HepG2 (cell line): Measurements from ENCODE around the gene HDAC3. TPM values are rescaled to one million over a fixed set of nuclear protein-coding genes. Genes with fewer than 3 reads are reported as not detected.

Experiments
- HIC2 ChIP-seq: sonication (generic); formaldehyde crosslinking; IDR thresholded peaks from 2 replicates; pipeline ENCODE4 v1.9.0; 2022; ENCODE audit warnings: low read depth, missing genetic modification reagents
- MIXL1 ChIP-seq: IDR thresholded peaks from 2 replicates; pipeline ENCODE4 v1.6.1; 2016
- NAIF1 ChIP-seq: sonication (generic); formaldehyde crosslinking; IDR thresholded peaks from 2 replicates; pipeline ENCODE4 v1.5.0; 2020; ENCODE audit warnings: mild to moderate bottlenecking, missing genetic modification reagents, borderline replicate concordance
- PITX1 ChIP-seq: sonication (generic); formaldehyde crosslinking; IDR thresholded peaks from 2 replicates; pipeline ENCODE4 v1.5.1; 2020; ENCODE audit warnings: mild to moderate bottlenecking, missing genetic modification reagents
- PRPF4 ChIP-seq: fragments of 200-400 bp; formaldehyde crosslinking; IDR thresholded peaks from 2 replicates; pipeline ENCODE4 v1.6.1; 2016; ENCODE audit warnings: low read length, low read depth; ENCODE audit not compliant: poor library complexity, severe bottlenecking
- RFX5 ChIP-seq: IDR thresholded peaks from 2 replicates; pipeline ENCODE4 v1.6.1; 2011; ENCODE audit warnings: low read depth, low read length, improper control_type of control experiment
- SMAD1 ChIP-seq: sonication (generic); formaldehyde crosslinking; IDR thresholded peaks from 2 replicates; pipeline ENCODE4 v1.4.0; 2020; ENCODE audit warnings: missing genetic modification reagents, low read depth, mild to moderate bottlenecking, borderline replicate concordance
- SMAD3 ChIP-seq: sonication (generic); formaldehyde crosslinking; IDR thresholded peaks from 2 replicates; pipeline ENCODE4 v1.4.0; 2020; ENCODE audit warnings: missing genetic modification reagents
- TBX3 ChIP-seq: fragments of 450-650 bp; IDR thresholded peaks from 2 replicates; pipeline ENCODE4 v1.6.1; 2017; ENCODE audit warnings: antibody characterized with exemption, mild to moderate bottlenecking, inconsistent platforms, borderline replicate concordance
- ZNF143 ChIP-seq: sonication (generic); formaldehyde crosslinking; IDR thresholded peaks from 2 replicates; pipeline ENCODE4 v1.4.0; 2020; ENCODE audit warnings: missing genetic modification reagents
- ZNF30 ChIP-seq: sonication (generic); formaldehyde crosslinking; IDR thresholded peaks from 2 replicates; pipeline ENCODE4 v1.5.0; 2020; ENCODE audit warnings: mild to moderate bottlenecking, missing genetic modification reagents
- ZNF557 ChIP-seq: sonication (generic); formaldehyde crosslinking; IDR thresholded peaks from 2 replicates; pipeline ENCODE4 v1.4.0; 2020; ENCODE audit warnings: missing genetic modification reagents
- ZNF577 ChIP-seq: sonication (generic); formaldehyde crosslinking; IDR thresholded peaks from 2 replicates; pipeline ENCODE4 v1.4.0; 2020; ENCODE audit warnings: mild to moderate bottlenecking, low read depth, missing genetic modification reagents, borderline replicate concordance
- ZNF770 ChIP-seq: sonication (generic); formaldehyde crosslinking; IDR thresholded peaks from 2 replicates; pipeline ENCODE4 v1.5.0; 2020; ENCODE audit warnings: mild to moderate bottlenecking, missing genetic modification reagents
- ZNF784 ChIP-seq: sonication (generic); formaldehyde crosslinking; IDR thresholded peaks from 2 replicates; pipeline ENCODE4 v1.5.1; 2020; ENCODE audit warnings: missing genetic modification reagents, mild to moderate bottlenecking, borderline replicate concordance
- polyA plus RNA-seq, 8 experiments: library from polyadenylated mRNA; depleted of rRNA in 3 of 8; stranded (reverse) in 7 of 8; unstranded in 1 of 8; fragments of >200 nt; fragmentation: Illumina TruSeq in 4 of 8; extraction: Trizol in 4 of 8; gene quantifications; 2 replicates each; pipeline versions ENCODE4 v1.2.1 to v1.2.3, GENCODE V29; 2011 to 2016; ENCODE audit warnings: low read depth in 4 of 8, missing spikeins in 1 of 8, mixed read lengths in 1 of 8; ENCODE audit not compliant: insufficient read depth in 1 of 8
- total RNA-seq, 5 experiments: library from RNA; depleted of rRNA; stranded (reverse); fragments of >200 nt; fragmentation: Illumina TruSeq; extraction: Trizol; gene quantifications; 2 replicates each; pipeline ENCODE4 v1.2.3, GENCODE V29; 2016; ENCODE audit warnings: low read depth in 1 of 5
- TF ChIP-seq, protein P1 (sequence below): sonication (generic); formaldehyde crosslinking; IDR thresholded peaks from 2 replicates; pipeline ENCODE4 v1.4.0; 2020; ENCODE audit warnings: missing genetic modification reagents
- TF ChIP-seq, protein P2 (sequence below): sonication (generic); formaldehyde crosslinking; IDR thresholded peaks from 2 replicates; pipeline ENCODE4 v1.8.0; 2022; ENCODE audit warnings: mild to moderate bottlenecking, missing genetic modification reagents, moderate library complexity

The HDAC3 gene
- total and polyA plus RNA-seq, 2 of the 13 experiments (the other 11 are each of a cell fraction or from before 2014, with no cell fraction given), result 84.0 to 94.1 TPM

DNA sequence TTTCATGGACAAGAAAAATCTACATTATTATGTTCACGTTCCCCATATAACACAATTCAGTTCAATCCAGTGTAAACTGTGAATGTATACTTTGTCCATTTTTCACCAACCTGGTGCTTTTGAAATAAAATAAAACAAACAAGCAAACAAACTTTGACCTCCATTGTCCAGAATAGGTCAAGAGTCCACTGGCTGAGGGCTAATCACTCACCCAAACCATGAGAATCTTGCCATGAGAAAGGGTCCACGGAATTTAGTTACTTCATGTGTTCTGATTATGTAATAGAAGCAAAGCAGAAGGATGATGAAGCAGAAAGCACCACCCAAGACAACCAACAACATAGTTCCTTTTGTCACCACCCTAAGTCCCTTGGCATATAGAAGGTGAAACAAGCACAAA is 46.5 kb downstream of the HDAC3 start (continued):
- TF ChIP-seq HIC2 (CRISPR knock-in tag), result no peak
- TF ChIP-seq SMAD3 (CRISPR knock-in tag), result peak; percentile 57; the same call in 1 of the 2 replicates
- TF ChIP-seq TBX3, result peak; percentile 42; the same call in 1 of the 2 replicates
- TF ChIP-seq, protein P1, sequence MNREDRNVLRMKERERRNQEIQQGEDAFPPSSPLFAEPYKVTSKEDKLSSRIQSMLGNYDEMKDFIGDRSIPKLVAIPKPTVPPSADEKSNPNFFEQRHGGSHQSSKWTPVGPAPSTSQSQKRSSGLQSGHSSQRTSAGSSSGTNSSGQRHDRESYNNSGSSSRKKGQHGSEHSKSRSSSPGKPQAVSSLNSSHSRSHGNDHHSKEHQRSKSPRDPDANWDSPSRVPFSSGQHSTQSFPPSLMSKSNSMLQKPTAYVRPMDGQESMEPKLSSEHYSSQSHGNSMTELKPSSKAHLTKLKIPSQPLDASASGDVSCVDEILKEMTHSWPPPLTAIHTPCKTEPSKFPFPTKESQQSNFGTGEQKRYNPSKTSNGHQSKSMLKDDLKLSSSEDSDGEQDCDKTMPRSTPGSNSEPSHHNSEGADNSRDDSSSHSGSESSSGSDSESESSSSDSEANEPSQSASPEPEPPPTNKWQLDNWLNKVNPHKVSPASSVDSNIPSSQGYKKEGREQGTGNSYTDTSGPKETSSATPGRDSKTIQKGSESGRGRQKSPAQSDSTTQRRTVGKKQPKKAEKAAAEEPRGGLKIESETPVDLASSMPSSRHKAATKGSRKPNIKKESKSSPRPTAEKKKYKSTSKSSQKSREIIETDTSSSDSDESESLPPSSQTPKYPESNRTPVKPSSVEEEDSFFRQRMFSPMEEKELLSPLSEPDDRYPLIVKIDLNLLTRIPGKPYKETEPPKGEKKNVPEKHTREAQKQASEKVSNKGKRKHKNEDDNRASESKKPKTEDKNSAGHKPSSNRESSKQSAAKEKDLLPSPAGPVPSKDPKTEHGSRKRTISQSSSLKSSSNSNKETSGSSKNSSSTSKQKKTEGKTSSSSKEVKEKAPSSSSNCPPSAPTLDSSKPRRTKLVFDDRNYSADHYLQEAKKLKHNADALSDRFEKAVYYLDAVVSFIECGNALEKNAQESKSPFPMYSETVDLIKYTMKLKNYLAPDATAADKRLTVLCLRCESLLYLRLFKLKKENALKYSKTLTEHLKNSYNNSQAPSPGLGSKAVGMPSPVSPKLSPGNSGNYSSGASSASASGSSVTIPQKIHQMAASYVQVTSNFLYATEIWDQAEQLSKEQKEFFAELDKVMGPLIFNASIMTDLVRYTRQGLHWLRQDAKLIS (CRISPR knock-in tag), result no peak
- TF ChIP-seq PITX1, result peak; percentile 57
- no peak for TF ChIP-seq PRPF4
- no peak for TF ChIP-seq ZNF143 (CRISPR knock-in tag)
- no peak for TF ChIP-seq NAIF1
- TF ChIP-seq, protein P2, sequence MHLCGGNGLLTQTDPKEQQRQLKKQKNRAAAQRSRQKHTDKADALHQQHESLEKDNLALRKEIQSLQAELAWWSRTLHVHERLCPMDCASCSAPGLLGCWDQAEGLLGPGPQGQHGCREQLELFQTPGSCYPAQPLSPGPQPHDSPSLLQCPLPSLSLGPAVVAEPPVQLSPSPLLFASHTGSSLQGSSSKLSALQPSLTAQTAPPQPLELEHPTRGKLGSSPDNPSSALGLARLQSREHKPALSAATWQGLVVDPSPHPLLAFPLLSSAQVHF (CRISPR knock-in tag), result no peak
- TF ChIP-seq SMAD1 (CRISPR knock-in tag), result no peak
- TF ChIP-seq ZNF784 (CRISPR knock-in tag), result no peak
- no peak for TF ChIP-seq ZNF30 (CRISPR knock-in tag)
- no peak for TF ChIP-seq ZNF557 (CRISPR knock-in tag)
- no peak for TF ChIP-seq ZNF770
- TF ChIP-seq MIXL1 (CRISPR knock-in tag), result peak; percentile 86
- no peak for TF ChIP-seq RFX5
- TF ChIP-seq ZNF577, result no peak
